WTC11 (cell line): Measurements from ENCODE around the gene SMARCD2. TPM values are rescaled to one million over a fixed set of nuclear protein-coding genes. Genes with fewer than 3 reads are reported as not detected.
"Not testable (repeated sequence)": the region's sequence is repeated elsewhere in the genome, so short reads cannot be mapped to it uniquely, and the experiment has no call there.

Experiments used
- ATAC-seq: fragments of 200-7000 bp; cut with Tn5 transposase; 2 replicates; pipeline ENCODE4 v1.10.0; 2021; ENCODE audit warnings: mild to moderate bottlenecking, moderate library complexity
- CTCF ChIA-PET: fragments of 300-600 bp; sonication (Branson Sonifier 250); formaldehyde crosslinking; loops from one replicate; lab custom pipeline; 2021; ENCODE audit warnings: antibody characterized with exemption; lab: Charles Lee
- POLR2A ChIA-PET: fragments of 350-600 bp; sonication (Branson Sonifier 250); formaldehyde crosslinking; loops from one replicate; lab custom pipeline; 2021; ENCODE audit warnings: antibody characterized with exemption; lab: Charles Lee
- DNase-seq: peaks from one replicate; pipeline ENCODE4 v3.0.0; 2021; ENCODE audit warnings: low spot score
- H3K27ac Mint-ChIP-seq: 2 replicates; pipeline ENCODE4 v1.8.0; 2021; ENCODE audit warnings: mixed read lengths
- H3K27me3 Mint-ChIP-seq: 2 replicates; pipeline ENCODE4 v1.8.0; 2021; ENCODE audit warnings: low read depth, mild to moderate bottlenecking, moderate library complexity, mixed read lengths
- H3K36me3 Mint-ChIP-seq: 2 replicates; pipeline ENCODE4 v1.8.0; 2021; ENCODE audit warnings: mixed read lengths
- H3K4me1 Mint-ChIP-seq: 2 replicates; pipeline ENCODE4 v1.8.0; 2022; ENCODE audit warnings: mixed read lengths
- H3K4me3 Mint-ChIP-seq: 2 replicates; pipeline ENCODE4 v1.8.0; 2021; ENCODE audit warnings: mild to moderate bottlenecking, moderate library complexity, mixed read lengths
- H3K9me3 Mint-ChIP-seq: 2 replicates; pipeline ENCODE4 v1.8.0; 2021; ENCODE audit warnings: mixed read lengths
- ETV6 ChIP-seq: sonication (generic); formaldehyde crosslinking; IDR thresholded peaks from 2 replicates; pipeline ENCODE4 v1.8.1; 2022; ENCODE audit warnings: mild to moderate bottlenecking, missing genetic modification reagents
- FOXK1 ChIP-seq: sonication (generic); formaldehyde crosslinking; IDR thresholded peaks from 2 replicates; pipeline ENCODE4 v1.8.0; 2022; ENCODE audit warnings: mild to moderate bottlenecking, moderate library complexity, missing genetic modification reagents
- GABPB1 ChIP-seq: sonication (generic); formaldehyde crosslinking; IDR thresholded peaks from 2 replicates; pipeline ENCODE4 v1.8.1; 2023; ENCODE audit warnings: mild to moderate bottlenecking, missing genetic modification reagents
- JUN ChIP-seq: sonication (generic); formaldehyde crosslinking; IDR thresholded peaks from 2 replicates; pipeline ENCODE4 v1.8.0; 2023; ENCODE audit warnings: mild to moderate bottlenecking, missing genetic modification reagents
- NR1H2 ChIP-seq: sonication (generic); formaldehyde crosslinking; IDR thresholded peaks from 2 replicates; pipeline ENCODE4 v1.9.0; 2021; ENCODE audit warnings: mild to moderate bottlenecking, moderate library complexity, missing genetic modification reagents
- NR3C1 ChIP-seq: sonication (generic); formaldehyde crosslinking; conservative IDR thresholded peaks from 2 replicates; pipeline ENCODE4 v1.8.1; 2023; ENCODE audit warnings: low read depth, mild to moderate bottlenecking, missing genetic modification reagents
- OVOL2 ChIP-seq: fragments of 250-450 bp; sonication (Bioruptor Pico); IDR thresholded peaks from 2 replicates; pipeline ENCODE4 v1.9.0; 2021; ENCODE audit warnings: mild to moderate bottlenecking, borderline replicate concordance
- TCF7 ChIP-seq: sonication (generic); formaldehyde crosslinking; IDR thresholded peaks from 2 replicates; pipeline ENCODE4 v1.8.0; 2022; ENCODE audit warnings: mild to moderate bottlenecking, low read depth, missing genetic modification reagents, moderate library complexity
- ZNF263 ChIP-seq: sonication (generic); formaldehyde crosslinking; IDR thresholded peaks from 2 replicates; pipeline ENCODE4 v1.8.1; 2022; ENCODE audit warnings: low read depth, mild to moderate bottlenecking, moderate library complexity, missing genetic modification reagents
- ZNF671 ChIP-seq: fragments of 250-450 bp; sonication (Bioruptor Pico); IDR thresholded peaks from 2 replicates; pipeline ENCODE4 v1.8.0; 2021; ENCODE audit warnings: mild to moderate bottlenecking
- total RNA-seq: library from RNA; stranded (reverse); gene quantifications from 3 replicates; pipeline ENCODE4 v1.2.3, GENCODE V29; 2021
- TF ChIP-seq, protein P1 (sequence below): sonication (generic); formaldehyde crosslinking; IDR thresholded peaks from 2 replicates; pipeline ENCODE4 v1.8.1; 2022; ENCODE audit warnings: missing genetic modification reagents, borderline replicate concordance
- TF ChIP-seq, protein P2 (sequence below): sonication (generic); formaldehyde crosslinking; IDR thresholded peaks from 2 replicates; pipeline ENCODE4 v1.8.1; 2023; ENCODE audit warnings: mild to moderate bottlenecking, missing genetic modification reagents, moderate library complexity
- TF ChIP-seq, protein P3 (sequence below): sonication (generic); formaldehyde crosslinking; IDR thresholded peaks from 2 replicates; pipeline ENCODE4 v1.8.1; 2022; ENCODE audit warnings: low read depth, missing genetic modification reagents, borderline replicate concordance
- TF ChIP-seq, protein P4 (sequence below): fragments of 250-450 bp; sonication (Bioruptor Pico); IDR thresholded peaks from 2 replicates; pipeline ENCODE4 v1.9.0; 2021; ENCODE audit warnings: mild to moderate bottlenecking
- TF ChIP-seq, protein P5 (sequence below): fragments of 250-450 bp; sonication (Bioruptor Pico); IDR thresholded peaks from 2 replicates; pipeline ENCODE4 v2.1.2; 2022; ENCODE audit warnings: mild to moderate bottlenecking, moderate library complexity
- TF ChIP-seq, protein P6 (sequence below): sonication (generic); formaldehyde crosslinking; IDR thresholded peaks from 2 replicates; pipeline ENCODE4 v1.8.1; 2023; ENCODE audit warnings: mild to moderate bottlenecking, missing genetic modification reagents, borderline replicate concordance

SMARCD2 gene
- total RNA-seq, 1 experiment from 2014 or later = 106 TPM

DNA sequence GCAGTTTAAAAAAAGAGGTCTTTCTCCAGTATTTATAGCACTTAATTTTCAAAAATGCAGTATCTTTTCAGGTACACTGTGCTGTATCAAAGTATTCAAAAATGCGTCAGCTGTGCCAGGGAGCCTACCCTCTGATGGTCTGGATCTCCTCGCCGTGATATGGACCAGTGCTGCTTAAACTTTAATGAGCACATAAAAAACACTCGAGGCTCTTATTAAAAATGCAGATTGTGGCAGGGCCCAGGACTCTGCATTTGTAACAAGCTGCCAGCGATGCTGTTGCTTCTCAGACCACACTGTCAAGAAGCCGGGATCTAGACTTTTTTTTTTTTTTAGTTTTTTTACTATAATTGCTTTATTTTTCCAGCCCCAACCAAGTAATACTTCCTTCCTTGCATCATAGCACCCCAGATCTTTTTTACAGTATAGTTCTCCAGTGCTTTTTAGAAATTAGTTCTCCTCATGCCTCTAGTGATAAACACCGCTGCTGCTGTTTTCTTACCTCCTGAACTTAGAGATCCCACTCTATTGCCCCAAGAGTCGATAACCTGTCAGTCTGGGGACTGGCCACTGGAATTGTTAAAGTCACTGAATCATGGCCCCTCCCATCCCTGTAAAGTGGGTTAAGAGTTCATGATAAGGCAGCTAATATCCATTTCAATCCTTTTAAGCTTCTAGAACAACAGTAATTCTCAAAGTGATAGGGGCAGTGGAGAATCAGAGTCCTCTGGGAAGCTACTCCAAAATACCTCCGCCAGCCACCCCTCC lies 1.6 kb upstream of the SMARCD2 start (continued):
- TF ChIP-seq, protein P1, sequence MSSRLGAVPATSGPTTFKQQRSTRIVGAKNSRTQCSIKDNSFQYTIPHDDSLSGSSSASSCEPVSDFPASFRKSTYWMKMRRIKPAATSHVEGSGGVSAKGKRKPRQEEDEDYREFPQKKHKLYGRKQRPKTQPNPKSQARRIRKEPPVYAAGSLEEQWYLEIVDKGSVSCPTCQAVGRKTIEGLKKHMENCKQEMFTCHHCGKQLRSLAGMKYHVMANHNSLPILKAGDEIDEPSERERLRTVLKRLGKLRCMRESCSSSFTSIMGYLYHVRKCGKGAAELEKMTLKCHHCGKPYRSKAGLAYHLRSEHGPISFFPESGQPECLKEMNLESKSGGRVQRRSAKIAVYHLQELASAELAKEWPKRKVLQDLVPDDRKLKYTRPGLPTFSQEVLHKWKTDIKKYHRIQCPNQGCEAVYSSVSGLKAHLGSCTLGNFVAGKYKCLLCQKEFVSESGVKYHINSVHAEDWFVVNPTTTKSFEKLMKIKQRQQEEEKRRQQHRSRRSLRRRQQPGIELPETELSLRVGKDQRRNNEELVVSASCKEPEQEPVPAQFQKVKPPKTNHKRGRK (CRISPR knock-in tag) = no peak
- TF ChIP-seq NR1H2 (CRISPR knock-in tag) = no peak

DNA sequence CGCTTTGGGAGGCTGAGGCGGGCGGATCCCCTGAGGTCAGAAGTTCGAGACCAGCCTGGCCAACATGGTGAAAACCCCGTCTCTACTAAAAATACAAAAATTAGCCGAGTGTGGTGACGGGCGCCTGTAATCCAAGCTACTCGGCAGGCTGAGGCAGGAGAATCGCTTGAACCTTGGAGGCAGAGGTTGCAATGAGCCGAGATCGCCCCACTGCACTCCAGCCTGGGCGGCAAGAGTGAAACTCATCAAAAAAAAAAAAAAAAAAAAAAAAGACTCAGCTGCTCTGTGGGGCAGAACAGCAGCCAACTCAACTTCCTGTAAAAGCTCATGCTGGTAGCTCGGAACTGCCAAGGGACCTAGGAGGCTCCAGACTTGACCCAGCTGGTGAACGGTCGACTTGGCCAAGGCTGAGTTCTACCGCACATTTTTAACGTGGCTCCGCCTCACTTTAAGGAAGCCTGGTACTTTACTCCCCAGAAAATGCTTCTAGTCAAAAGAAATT lies 953 bp upstream of the SMARCD2 start:
- POLR2A ChIA-PET = interaction anchor here (0.6 to 1.2 kb wide), 2 partner anchors 17 to 447 kb away, joined by 7 to 8 read pairs; no protein-coding TSS in a partner anchor
- H3K4me1 Mint-ChIP-seq = peaks cover 31% of the 10 kb centered on the region

DNA sequence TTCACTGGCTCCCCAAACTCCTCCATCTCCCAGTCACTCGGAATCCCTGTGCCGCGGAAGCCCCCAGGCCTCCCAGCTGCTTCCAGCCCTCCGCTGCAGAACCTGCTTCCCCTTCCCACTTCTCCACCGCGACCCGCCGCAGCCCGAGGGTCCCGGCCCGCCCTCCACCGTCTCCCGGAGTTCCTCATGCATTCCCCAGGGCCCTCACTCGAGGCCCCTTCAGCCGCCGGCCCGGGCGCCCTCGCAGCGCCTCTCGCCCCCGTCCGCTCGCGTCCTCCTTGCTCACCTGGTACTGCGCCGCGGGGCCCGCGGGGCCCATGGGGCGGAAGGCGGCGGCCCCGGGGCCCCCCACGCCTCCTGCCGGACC lies 329 bp downstream of the SMARCD2 start:
- Mint-ChIP-seq H3K9me3 (no peaks in the 10 kb centered on the region), H3K4me1 (peaks cover 37% of the 10 kb centered on the region), H3K4me3 (peak overlapping the region; percentile 95), H3K27me3 (peaks cover 23% of the 10 kb centered on the region), H3K27ac (peak overlapping the region; percentile 76), H3K36me3 (no peaks in the 10 kb centered on the region)
- ChIA-PET CTCF (interaction anchor here (1.4 kb wide), 1 partner anchor 184 kb away, joined by 3 read pairs; no protein-coding TSS in a partner anchor), POLR2A (no interaction called here)
- peak; percentile 40 for DNase-seq
- no peak for TF ChIP-seq JUN (CRISPR knock-in tag)
- ATAC-seq = no peak

More for the DNA sequence above, 953 bp upstream of the SMARCD2 start:
- ATAC-seq, H3K9me3 Mint-ChIP-seq, H3K36me3 Mint-ChIP-seq, DNase-seq: not testable (repeated sequence)
- Mint-ChIP-seq H3K27ac (peak overlapping the region; percentile 84), H3K4me3 (peak overlapping the region; percentile 78), H3K27me3 (peaks cover 36% of the 10 kb centered on the region)
- CTCF ChIA-PET = interaction anchor here (0.6 to 2.3 kb wide), 8 partner anchors 9 to 381 kb away, joined by 3 to 9 read pairs (median 4); partner anchors contain the start of gene GH2

DNA sequence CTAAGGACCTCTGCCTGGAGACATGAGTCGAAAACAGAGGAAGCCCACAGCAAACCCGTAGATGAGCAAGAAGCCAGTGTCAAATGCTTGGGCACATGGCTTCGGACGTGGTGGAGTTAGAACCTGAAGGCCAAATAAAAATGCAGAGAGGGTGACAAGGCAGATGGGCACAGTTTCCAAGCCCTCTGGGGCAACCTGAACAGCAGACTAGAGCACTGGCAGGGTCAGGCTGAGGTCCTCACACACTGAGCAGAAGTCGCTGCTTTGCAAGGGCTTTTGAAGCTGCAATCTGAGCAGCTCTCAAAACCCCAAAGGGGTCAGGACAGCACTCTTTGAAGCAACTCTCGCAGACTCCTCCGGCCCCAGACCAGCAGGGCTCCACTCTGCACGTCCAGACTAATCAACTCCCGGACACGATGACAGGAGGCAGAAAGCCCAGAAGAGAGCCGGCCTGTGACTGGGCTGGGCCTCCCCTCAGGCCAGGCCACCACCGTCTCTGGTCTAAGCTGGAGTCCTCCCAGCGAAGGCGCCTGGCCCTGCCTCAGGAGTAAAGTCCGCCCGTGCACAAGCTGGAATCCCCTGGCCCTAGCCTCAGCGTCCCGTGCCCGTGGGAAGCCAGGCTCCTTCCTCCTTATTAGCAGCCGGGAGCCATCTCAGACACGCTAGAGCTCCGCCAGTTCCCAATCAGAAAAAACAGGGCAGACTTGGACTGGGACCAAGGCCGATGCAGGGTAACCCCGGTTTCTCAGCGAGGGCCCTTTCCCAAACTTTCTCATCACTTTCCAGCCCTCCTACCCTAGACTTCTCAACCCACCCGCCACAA lies 924 bp downstream of the SMARCD2 start:
- no peak for ATAC-seq
- CTCF ChIA-PET = interaction anchor here (0.9 to 1.4 kb wide), 2 partner anchors 67 to 184 kb away, joined by 3 read pairs; no protein-coding TSS in a partner anchor
- peak; percentile 25 for DNase-seq
- Mint-ChIP-seq H3K36me3 (peaks cover 5% of the 10 kb centered on the region), H3K4me1 (peaks cover 37% of the 10 kb centered on the region), H3K9me3 (no peaks in the 10 kb centered on the region), H3K27me3 (peaks cover 17% of the 10 kb centered on the region), H3K27ac (peak overlapping the region; percentile 76), H3K4me3 (peak overlapping the region; percentile 95)
- POLR2A ChIA-PET = interaction anchor here (0.6 kb wide), 1 partner anchor 95 kb away, joined by 5 read pairs; no protein-coding TSS in a partner anchor
- TF ChIP-seq, protein P2, sequence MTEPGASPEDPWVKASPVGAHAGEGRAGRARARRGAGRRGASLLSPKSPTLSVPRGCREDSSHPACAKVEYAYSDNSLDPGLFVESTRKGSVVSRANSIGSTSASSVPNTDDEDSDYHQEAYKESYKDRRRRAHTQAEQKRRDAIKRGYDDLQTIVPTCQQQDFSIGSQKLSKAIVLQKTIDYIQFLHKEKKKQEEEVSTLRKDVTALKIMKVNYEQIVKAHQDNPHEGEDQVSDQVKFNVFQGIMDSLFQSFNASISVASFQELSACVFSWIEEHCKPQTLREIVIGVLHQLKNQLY = no peak
- TF ChIP-seq, protein P3, sequence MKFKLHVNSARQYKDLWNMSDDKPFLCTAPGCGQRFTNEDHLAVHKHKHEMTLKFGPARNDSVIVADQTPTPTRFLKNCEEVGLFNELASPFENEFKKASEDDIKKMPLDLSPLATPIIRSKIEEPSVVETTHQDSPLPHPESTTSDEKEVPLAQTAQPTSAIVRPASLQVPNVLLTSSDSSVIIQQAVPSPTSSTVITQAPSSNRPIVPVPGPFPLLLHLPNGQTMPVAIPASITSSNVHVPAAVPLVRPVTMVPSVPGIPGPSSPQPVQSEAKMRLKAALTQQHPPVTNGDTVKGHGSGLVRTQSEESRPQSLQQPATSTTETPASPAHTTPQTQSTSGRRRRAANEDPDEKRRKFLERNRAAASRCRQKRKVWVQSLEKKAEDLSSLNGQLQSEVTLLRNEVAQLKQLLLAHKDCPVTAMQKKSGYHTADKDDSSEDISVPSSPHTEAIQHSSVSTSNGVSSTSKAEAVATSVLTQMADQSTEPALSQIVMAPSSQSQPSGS (CRISPR knock-in tag) = no peak
- no peak for TF ChIP-seq TCF7 (CRISPR knock-in tag)
- TF ChIP-seq, protein P4, sequence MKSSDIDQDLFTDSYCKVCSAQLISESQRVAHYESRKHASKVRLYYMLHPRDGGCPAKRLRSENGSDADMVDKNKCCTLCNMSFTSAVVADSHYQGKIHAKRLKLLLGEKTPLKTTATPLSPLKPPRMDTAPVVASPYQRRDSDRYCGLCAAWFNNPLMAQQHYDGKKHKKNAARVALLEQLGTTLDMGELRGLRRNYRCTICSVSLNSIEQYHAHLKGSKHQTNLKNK (CRISPR knock-in tag) = no peak
- TF ChIP-seq OVOL2 = no peak
- TF ChIP-seq, protein P5, sequence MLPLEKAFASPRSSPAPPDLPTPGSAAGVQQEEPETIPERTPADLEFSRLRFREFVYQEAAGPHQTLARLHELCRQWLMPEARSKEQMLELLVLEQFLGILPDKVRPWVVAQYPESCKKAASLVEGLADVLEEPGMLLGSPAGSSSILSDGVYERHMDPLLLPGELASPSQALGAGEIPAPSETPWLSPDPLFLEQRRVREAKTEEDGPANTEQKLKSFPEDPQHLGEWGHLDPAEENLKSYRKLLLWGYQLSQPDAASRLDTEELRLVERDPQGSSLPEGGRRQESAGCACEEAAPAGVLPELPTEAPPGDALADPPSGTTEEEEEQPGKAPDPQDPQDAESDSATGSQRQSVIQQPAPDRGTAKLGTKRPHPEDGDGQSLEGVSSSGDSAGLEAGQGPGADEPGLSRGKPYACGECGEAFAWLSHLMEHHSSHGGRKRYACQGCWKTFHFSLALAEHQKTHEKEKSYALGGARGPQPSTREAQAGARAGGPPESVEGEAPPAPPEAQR (CRISPR knock-in tag) = no peak
- TF ChIP-seq NR3C1 = no peak
- TF ChIP-seq ZNF671 (CRISPR knock-in tag) = no peak
- TF ChIP-seq, protein P6, sequence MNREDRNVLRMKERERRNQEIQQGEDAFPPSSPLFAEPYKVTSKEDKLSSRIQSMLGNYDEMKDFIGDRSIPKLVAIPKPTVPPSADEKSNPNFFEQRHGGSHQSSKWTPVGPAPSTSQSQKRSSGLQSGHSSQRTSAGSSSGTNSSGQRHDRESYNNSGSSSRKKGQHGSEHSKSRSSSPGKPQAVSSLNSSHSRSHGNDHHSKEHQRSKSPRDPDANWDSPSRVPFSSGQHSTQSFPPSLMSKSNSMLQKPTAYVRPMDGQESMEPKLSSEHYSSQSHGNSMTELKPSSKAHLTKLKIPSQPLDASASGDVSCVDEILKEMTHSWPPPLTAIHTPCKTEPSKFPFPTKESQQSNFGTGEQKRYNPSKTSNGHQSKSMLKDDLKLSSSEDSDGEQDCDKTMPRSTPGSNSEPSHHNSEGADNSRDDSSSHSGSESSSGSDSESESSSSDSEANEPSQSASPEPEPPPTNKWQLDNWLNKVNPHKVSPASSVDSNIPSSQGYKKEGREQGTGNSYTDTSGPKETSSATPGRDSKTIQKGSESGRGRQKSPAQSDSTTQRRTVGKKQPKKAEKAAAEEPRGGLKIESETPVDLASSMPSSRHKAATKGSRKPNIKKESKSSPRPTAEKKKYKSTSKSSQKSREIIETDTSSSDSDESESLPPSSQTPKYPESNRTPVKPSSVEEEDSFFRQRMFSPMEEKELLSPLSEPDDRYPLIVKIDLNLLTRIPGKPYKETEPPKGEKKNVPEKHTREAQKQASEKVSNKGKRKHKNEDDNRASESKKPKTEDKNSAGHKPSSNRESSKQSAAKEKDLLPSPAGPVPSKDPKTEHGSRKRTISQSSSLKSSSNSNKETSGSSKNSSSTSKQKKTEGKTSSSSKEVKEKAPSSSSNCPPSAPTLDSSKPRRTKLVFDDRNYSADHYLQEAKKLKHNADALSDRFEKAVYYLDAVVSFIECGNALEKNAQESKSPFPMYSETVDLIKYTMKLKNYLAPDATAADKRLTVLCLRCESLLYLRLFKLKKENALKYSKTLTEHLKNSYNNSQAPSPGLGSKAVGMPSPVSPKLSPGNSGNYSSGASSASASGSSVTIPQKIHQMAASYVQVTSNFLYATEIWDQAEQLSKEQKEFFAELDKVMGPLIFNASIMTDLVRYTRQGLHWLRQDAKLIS (CRISPR knock-in tag) = no peak
- TF ChIP-seq ZNF263 (CRISPR knock-in tag) = no peak
- TF ChIP-seq FOXK1 (CRISPR knock-in tag) = no peak
- TF ChIP-seq ETV6 (CRISPR knock-in tag) = no peak
- TF ChIP-seq GABPB1 = no peak
